GM12801 (cell line): ENCODE results near the gene POMT1.

ENCODE experiments used
- TF ChIP-seq, protein P1 (sequence below): IDR thresholded peaks from one replicate; pipeline ENCODE4 v1.5.1; 2011; ENCODE audit warnings: control low read depth; ENCODE audit not compliant: insufficient read length; ENCODE audit errors: extremely low read depth

Gene POMT1

DNA sequence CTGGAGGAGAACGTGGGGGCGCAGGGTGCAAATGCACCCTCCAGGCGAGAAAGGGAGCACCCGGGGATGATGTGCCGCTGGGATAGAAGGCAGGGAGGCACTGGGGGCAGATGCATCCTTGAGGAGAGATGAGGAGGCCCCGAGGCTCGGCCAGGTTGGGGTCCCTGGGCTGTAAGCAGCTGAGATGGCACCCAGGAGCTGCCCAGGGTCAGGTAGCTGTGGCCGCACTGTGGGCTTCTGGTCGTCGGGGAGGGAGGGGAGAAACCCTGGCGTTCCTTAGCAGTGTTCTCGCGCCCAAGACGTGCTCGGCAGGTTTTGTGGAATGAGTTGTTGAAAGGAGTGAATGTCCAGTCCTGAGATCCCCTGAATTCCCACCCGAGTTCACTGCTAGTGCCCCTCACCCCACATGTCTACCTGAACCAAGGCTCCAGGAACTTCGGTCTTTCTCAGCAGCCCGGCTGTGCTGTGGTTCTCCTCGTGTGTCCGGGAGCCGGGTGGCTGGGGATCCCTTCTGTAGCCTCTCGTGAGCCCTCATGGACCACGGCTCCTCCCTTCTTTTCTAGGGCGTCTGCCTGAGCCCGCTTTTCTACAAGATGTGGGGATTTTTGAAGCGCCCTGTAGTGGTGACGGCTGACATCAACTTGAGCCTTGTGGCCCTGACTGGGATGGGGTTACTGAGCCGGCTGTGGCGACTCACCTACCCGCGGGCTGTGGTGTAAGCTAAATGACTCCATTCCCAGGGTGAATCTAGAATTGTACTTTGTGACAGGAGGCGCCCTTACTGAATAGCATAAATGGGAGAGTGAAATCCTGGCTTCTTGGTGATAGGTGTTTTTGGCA lies 1.1 kb downstream of the POMT1 start:
- TF ChIP-seq, protein P1, sequence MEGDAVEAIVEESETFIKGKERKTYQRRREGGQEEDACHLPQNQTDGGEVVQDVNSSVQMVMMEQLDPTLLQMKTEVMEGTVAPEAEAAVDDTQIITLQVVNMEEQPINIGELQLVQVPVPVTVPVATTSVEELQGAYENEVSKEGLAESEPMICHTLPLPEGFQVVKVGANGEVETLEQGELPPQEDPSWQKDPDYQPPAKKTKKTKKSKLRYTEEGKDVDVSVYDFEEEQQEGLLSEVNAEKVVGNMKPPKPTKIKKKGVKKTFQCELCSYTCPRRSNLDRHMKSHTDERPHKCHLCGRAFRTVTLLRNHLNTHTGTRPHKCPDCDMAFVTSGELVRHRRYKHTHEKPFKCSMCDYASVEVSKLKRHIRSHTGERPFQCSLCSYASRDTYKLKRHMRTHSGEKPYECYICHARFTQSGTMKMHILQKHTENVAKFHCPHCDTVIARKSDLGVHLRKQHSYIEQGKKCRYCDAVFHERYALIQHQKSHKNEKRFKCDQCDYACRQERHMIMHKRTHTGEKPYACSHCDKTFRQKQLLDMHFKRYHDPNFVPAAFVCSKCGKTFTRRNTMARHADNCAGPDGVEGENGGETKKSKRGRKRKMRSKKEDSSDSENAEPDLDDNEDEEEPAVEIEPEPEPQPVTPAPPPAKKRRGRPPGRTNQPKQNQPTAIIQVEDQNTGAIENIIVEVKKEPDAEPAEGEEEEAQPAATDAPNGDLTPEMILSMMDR = no peak

DNA sequence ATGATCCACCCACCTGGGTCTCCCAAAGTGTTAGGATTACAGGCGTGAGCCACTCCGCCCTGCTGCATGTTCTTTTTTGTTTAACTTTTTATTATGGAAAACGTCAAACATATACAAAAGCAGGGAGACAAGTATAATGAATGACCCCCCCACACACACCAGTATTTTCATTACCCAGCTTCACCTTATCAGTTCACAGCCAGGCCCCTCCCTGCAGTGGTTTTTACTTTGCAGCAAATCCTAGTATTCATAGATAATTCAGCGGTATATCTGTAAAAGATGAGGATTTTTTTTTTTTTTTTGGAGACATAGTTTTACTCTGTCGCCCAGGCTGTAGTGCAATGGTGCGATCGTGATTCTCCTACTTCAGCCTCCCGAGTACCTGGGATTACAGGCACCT lies 2.3 kb downstream of the POMT1 start:
- TF ChIP-seq, protein P1 = no peak

DNA sequence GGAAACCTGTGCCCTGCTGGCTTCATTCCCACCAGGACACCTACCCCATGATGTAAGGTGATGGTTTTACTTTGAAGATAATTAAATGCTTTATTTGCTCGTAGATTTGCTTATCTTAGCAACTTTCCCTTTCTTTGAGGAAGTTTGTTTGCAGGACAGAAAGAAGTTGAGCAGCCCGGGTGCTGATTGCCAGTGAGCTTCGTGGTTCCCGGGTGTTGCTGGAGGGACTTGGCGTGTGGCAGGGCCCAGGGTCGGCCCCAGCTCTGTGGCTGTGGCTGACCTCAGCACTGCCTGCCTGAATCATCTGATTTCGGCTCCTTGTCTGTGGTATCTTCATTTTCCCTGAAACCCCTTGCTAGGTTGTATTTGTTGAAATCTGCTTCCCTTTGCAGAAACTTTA lies 8.7 kb downstream of the POMT1 start:
- TF ChIP-seq, protein P1 = no peak

DNA sequence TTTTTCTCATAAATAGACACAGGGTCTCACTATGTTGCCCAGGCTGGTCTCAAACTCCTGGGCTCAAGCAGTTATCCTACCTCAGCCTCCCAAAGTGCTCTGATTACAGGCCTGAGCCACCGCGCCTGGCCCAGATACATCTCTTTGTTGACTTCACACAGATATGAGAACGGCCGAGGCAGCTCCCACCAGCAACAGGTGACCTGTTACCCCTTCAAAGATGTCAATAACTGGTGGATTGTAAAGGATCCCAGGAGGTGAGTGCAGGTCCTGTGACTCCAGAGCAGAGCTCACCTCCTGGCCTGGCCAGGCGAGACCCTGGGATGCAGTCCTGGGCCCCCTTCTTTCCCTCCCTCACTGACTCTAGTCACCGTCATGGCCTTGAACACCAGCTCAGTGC lies 9.2 kb downstream of the POMT1 start:
- TF ChIP-seq, protein P1 = no peak

DNA sequence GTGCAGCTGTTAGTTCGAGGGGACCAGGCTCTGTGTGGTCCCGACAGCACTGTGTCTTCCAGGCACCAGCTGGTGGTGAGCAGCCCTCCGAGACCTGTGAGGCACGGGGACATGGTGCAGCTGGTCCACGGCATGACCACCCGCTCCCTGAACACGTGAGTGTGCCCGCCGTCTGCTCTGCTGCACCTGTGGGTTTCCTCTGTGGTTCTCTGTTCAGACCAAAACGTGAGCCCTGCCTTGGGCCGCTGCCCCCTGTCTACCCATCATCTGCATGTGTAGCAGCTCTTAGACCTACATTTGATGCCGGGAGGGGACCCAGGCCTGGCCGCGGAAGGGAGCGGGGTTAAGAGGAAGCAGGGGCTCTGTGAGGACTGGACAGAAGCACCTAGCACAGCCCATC lies 10.5 kb downstream of the POMT1 start:
- TF ChIP-seq, protein P1 = no peak

DNA sequence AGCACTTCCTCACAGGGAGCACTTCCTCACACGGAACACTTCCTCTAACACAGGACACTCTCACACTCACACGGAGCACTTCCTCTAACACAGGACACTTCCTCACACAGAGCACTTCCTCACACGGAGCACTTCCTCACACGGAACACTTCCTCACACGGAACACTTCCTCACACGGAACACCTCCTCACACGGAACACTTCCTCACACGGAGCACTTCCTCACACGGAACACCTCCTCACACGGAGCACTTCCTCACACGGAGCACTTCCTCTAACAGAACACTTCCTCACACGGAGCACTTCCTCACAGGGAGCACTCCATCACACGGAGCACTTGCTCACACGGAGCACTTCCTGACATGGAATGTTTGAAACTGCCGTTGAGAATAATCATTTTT lies 13.4 kb downstream of the POMT1 start:
- TF ChIP-seq, protein P1 = no peak

DNA sequence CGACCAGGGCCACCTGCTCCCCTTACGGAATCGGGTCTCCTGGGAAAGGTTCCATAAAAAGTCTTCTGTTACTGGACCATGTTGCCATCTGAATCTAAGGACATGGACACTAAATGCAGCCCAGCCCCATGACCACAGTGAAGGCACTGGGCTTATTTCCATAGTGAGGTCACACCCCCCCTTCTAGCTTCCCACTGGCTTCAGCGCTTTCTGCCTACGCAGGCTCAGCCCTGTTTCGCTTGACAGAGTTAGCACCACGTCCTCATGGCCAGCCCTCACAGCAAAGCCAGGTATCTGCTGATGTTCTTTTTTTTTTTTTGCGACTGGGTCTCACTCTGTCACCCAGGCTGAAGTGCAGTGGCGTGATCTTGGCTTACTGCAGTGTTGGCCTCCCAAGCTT lies 14.2 kb downstream of the POMT1 start:
- TF ChIP-seq, protein P1 = no peak

DNA sequence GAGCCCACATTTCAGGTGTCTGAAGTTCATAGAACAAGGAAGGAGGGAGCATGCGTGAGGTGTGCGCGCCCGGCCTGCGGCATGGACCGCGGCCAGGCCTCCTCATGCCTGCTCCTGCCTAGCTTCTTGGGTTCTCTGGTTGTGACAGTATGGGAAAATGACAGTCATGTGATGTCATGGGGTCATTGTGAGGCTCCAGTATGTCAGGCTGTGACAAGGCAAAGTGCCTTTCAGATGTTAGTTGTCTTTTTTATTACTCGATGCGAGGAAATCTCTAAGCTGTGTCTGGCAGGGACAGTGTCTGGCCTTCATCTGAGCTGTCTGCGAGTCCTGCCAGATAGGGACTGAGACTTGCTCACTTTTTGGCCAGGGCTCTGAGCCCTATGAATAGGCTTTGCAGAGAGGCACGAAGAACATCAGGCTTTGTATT lies 15.1 kb downstream of the POMT1 start:
- TF ChIP-seq, protein P1 = no peak
